HepG2 (cell line): ENCODE measurements around the gene FGF21. TPM values are rescaled to one million over a fixed set of nuclear protein-coding genes. Genes with fewer than 3 reads are reported as not detected.

Source experiments
- ARNTL ChIP-seq: sonication (generic); formaldehyde crosslinking; IDR thresholded peaks from 2 replicates; pipeline ENCODE4 v1.4.0; 2020; ENCODE audit warnings: mild to moderate bottlenecking, missing genetic modification reagents
- ATF7-NPFF ChIP-seq: sonication (generic); formaldehyde crosslinking; IDR thresholded peaks from 2 replicates; pipeline ENCODE4 v1.8.1; 2023; ENCODE audit warnings: mild to moderate bottlenecking, low read depth, missing genetic modification reagents, moderate library complexity
- HOXA9 ChIP-seq: sonication (generic); formaldehyde crosslinking; IDR thresholded peaks from 2 replicates; pipeline ENCODE4 v1.8.1; 2022; ENCODE audit warnings: missing genetic modification reagents, mild to moderate bottlenecking, moderate library complexity, borderline replicate concordance
- KLF12 ChIP-seq: sonication (generic); formaldehyde crosslinking; IDR thresholded peaks from 2 replicates; pipeline ENCODE4 v1.4.0; 2020; ENCODE audit warnings: missing genetic modification reagents, borderline replicate concordance
- MTF2 ChIP-seq: sonication (generic); formaldehyde crosslinking; IDR thresholded peaks from 2 replicates; pipeline ENCODE4 v1.5.0; 2020; ENCODE audit warnings: missing genetic modification reagents, borderline replicate concordance
- NCOA2 ChIP-seq: sonication (generic); formaldehyde crosslinking; IDR thresholded peaks from 2 replicates; pipeline ENCODE4 v1.8.0; 2022; ENCODE audit warnings: inconsistent platforms
- ONECUT2 ChIP-seq: sonication (generic); formaldehyde crosslinking; IDR thresholded peaks from 2 replicates; pipeline ENCODE4 v1.4.0; 2020; ENCODE audit warnings: missing genetic modification reagents
- PHF8 ChIP-seq: sonication (generic); formaldehyde crosslinking; IDR thresholded peaks from 2 replicates; pipeline ENCODE4 v1.5.0; 2020; ENCODE audit warnings: missing genetic modification reagents
- SIX1 ChIP-seq: sonication (generic); formaldehyde crosslinking; IDR thresholded peaks from 2 replicates; pipeline ENCODE4 v1.4.0; 2020; ENCODE audit warnings: missing genetic modification reagents, borderline replicate concordance
- TMF1 ChIP-seq: sonication (generic); formaldehyde crosslinking; IDR thresholded peaks from 2 replicates; pipeline ENCODE4 v1.8.1; 2022; ENCODE audit warnings: low read depth, missing genetic modification reagents
- ZBTB7A ChIP-seq: sonication (generic); formaldehyde crosslinking; IDR thresholded peaks from 2 replicates; pipeline ENCODE4 v1.8.0; 2022; ENCODE audit warnings: mild to moderate bottlenecking, missing genetic modification reagents
- ZNF136 ChIP-seq: sonication (generic); formaldehyde crosslinking; IDR thresholded peaks from 2 replicates; pipeline ENCODE4 v1.8.1; 2022; ENCODE audit warnings: low read depth, mild to moderate bottlenecking, moderate library complexity, missing genetic modification reagents
- ZNF292 ChIP-seq: sonication (generic); formaldehyde crosslinking; IDR thresholded peaks from 2 replicates; pipeline ENCODE4 v1.8.1; 2022; ENCODE audit warnings: mild to moderate bottlenecking, low read depth, missing genetic modification reagents, borderline replicate concordance
- ZNF317 ChIP-seq: sonication (generic); formaldehyde crosslinking; IDR thresholded peaks from 2 replicates; pipeline ENCODE4 v1.5.0; 2020; ENCODE audit warnings: mild to moderate bottlenecking, missing genetic modification reagents
- ZNF333 ChIP-seq: sonication (generic); formaldehyde crosslinking; IDR thresholded peaks from 2 replicates; pipeline ENCODE4 v1.4.0; 2020; ENCODE audit warnings: mild to moderate bottlenecking, missing genetic modification reagents, borderline replicate concordance
- ZNF652 ChIP-seq: IDR thresholded peaks from 2 replicates; pipeline ENCODE4 v1.6.1; 2016; ENCODE audit warnings: low read depth, borderline replicate concordance
- ZNF660 ChIP-seq: sonication (generic); formaldehyde crosslinking; IDR thresholded peaks from 2 replicates; pipeline ENCODE4 v1.5.1; 2020; ENCODE audit warnings: mild to moderate bottlenecking, low read depth, missing genetic modification reagents, borderline replicate concordance
- polyA plus RNA-seq, 8 experiments: library from polyadenylated mRNA; depleted of rRNA in 3 of 8; stranded (reverse) in 7 of 8; unstranded in 1 of 8; fragments of >200 nt; fragmentation: Illumina TruSeq in 4 of 8; extraction: Trizol in 4 of 8; gene quantifications; 2 replicates each; pipeline versions ENCODE4 v1.2.1 to v1.2.3, GENCODE V29; 2011 to 2016; ENCODE audit warnings: low read depth in 4 of 8, missing spikeins in 1 of 8, mixed read lengths in 1 of 8; ENCODE audit not compliant: insufficient read depth in 1 of 8
- total RNA-seq, 5 experiments: library from RNA; depleted of rRNA; stranded (reverse); fragments of >200 nt; fragmentation: Illumina TruSeq; extraction: Trizol; gene quantifications; 2 replicates each; pipeline ENCODE4 v1.2.3, GENCODE V29; 2016; ENCODE audit warnings: low read depth in 1 of 5
- TF ChIP-seq, protein P1 (sequence below): sonication (generic); formaldehyde crosslinking; IDR thresholded peaks from 2 replicates; pipeline ENCODE4 v1.4.0; 2020; ENCODE audit warnings: low read depth, mild to moderate bottlenecking, missing genetic modification reagents
- TF ChIP-seq, protein P2 (sequence below): IDR thresholded peaks from 2 replicates; pipeline ENCODE4 v1.6.1; 2016
- TF ChIP-seq, protein P3 (sequence below): sonication (generic); formaldehyde crosslinking; IDR thresholded peaks from 2 replicates; pipeline ENCODE4 v1.4.0; 2020; ENCODE audit warnings: missing genetic modification reagents
- TF ChIP-seq, protein P4 (sequence below): sonication (generic); formaldehyde crosslinking; IDR thresholded peaks from 2 replicates; pipeline ENCODE4 v1.9.0; 2021; ENCODE audit warnings: missing genetic modification reagents, borderline replicate concordance
- TF ChIP-seq, protein P5 (sequence below): sonication (generic); formaldehyde crosslinking; IDR thresholded peaks from 2 replicates; pipeline ENCODE4 v1.5.0; 2020; ENCODE audit warnings: missing genetic modification reagents, mild to moderate bottlenecking, borderline replicate concordance

The FGF21 gene
- total and polyA plus RNA-seq, 2 of the 13 experiments (the other 11 are each of a cell fraction or from before 2014, with no cell fraction given): 0.17 TPM; not detected in 1

DNA sequence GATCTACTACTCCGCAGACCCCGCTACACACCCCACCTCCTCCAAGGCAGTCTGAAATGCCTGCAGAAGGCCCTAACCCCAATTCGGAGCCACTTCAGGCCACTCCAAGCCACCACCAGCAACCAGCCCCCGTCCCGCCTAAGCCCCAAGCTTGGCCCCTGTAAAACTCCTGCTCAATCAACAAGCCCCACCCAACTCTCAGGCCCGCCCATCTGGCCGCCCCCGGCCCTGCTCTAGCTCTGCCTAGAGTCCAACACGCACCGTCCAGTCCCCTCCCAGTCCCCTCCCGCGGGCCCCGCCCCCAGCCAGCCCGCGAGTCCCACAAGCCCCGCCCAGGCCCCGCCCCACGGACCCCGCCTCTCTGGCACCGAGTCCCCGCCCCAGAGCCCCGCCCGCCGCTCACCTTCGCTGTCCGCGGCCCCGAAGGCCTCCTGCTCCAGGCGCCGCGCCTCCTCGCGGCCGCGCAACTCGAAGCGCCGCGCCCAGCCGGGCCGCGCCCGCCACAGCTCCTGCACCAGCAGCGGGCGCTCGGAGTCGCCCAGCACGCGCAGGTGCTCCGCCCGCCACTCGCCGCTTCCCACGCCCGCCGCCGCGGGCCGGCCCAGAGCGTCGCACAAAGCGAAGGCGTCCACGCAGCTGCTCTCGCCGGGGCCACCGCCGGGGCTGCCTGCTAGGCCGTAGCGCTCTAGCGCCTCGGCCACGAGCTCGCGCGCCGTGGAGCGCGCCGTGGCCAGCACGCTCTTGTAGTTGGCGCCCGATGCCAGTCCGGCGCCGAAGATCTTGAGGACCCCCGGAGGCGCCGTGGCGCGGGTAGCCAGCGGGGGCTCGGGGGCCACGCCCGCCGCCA is 16.5 kb upstream of the FGF21 start (continued):
- TF ChIP-seq ZNF317 (CRISPR knock-in tag): no peak
- peak; percentile 24; the same call in 1 of the 2 replicates for TF ChIP-seq ARNTL (CRISPR knock-in tag)
- TF ChIP-seq, protein P1, sequence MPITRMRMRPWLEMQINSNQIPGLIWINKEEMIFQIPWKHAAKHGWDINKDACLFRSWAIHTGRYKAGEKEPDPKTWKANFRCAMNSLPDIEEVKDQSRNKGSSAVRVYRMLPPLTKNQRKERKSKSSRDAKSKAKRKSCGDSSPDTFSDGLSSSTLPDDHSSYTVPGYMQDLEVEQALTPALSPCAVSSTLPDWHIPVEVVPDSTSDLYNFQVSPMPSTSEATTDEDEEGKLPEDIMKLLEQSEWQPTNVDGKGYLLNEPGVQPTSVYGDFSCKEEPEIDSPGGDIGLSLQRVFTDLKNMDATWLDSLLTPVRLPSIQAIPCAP (CRISPR knock-in tag): peak; percentile 76; the same call in 1 of the 2 replicates
- TF ChIP-seq, protein P2, sequence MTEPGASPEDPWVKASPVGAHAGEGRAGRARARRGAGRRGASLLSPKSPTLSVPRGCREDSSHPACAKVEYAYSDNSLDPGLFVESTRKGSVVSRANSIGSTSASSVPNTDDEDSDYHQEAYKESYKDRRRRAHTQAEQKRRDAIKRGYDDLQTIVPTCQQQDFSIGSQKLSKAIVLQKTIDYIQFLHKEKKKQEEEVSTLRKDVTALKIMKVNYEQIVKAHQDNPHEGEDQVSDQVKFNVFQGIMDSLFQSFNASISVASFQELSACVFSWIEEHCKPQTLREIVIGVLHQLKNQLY (CRISPR knock-in tag): no peak
- TF ChIP-seq ZNF136: no peak
- peak; percentile 75; the same call in 1 of the 2 replicates for TF ChIP-seq ATF7-NPFF (CRISPR knock-in tag)
- TF ChIP-seq, protein P3, sequence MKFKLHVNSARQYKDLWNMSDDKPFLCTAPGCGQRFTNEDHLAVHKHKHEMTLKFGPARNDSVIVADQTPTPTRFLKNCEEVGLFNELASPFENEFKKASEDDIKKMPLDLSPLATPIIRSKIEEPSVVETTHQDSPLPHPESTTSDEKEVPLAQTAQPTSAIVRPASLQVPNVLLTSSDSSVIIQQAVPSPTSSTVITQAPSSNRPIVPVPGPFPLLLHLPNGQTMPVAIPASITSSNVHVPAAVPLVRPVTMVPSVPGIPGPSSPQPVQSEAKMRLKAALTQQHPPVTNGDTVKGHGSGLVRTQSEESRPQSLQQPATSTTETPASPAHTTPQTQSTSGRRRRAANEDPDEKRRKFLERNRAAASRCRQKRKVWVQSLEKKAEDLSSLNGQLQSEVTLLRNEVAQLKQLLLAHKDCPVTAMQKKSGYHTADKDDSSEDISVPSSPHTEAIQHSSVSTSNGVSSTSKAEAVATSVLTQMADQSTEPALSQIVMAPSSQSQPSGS (CRISPR knock-in tag): no peak
- no peak for TF ChIP-seq ZNF292 (CRISPR knock-in tag)
- peak; percentile 95 for TF ChIP-seq TMF1
- TF ChIP-seq HOXA9 (CRISPR knock-in tag): 0 out of 2 replicates have a peak, but pooled peaks have one; percentile 22
- no peak; the same call in 1 of the 2 replicates for TF ChIP-seq ONECUT2
- peak; percentile 73; the same call in 1 of the 2 replicates for TF ChIP-seq KLF12 (CRISPR knock-in tag)
- no peak for TF ChIP-seq ZBTB7A
- no peak for TF ChIP-seq ZNF333 (CRISPR knock-in tag)
- TF ChIP-seq SIX1: no peak
- peak; percentile 67 for TF ChIP-seq PHF8 (CRISPR knock-in tag)
- peak; percentile 37; the same call in 1 of the 2 replicates for TF ChIP-seq MTF2 (CRISPR knock-in tag)
- TF ChIP-seq, protein P4, sequence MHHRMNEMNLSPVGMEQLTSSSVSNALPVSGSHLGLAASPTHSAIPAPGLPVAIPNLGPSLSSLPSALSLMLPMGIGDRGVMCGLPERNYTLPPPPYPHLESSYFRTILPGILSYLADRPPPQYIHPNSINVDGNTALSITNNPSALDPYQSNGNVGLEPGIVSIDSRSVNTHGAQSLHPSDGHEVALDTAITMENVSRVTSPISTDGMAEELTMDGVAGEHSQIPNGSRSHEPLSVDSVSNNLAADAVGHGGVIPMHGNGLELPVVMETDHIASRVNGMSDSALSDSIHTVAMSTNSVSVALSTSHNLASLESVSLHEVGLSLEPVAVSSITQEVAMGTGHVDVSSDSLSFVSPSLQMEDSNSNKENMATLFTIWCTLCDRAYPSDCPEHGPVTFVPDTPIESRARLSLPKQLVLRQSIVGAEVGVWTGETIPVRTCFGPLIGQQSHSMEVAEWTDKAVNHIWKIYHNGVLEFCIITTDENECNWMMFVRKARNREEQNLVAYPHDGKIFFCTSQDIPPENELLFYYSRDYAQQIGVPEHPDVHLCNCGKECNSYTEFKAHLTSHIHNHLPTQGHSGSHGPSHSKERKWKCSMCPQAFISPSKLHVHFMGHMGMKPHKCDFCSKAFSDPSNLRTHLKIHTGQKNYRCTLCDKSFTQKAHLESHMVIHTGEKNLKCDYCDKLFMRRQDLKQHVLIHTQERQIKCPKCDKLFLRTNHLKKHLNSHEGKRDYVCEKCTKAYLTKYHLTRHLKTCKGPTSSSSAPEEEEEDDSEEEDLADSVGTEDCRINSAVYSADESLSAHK (CRISPR knock-in tag): no peak
- no peak for TF ChIP-seq ZNF660 (CRISPR knock-in tag)
- no peak for TF ChIP-seq ZNF652 (CRISPR knock-in tag)
- TF ChIP-seq NCOA2 (CRISPR knock-in tag): no peak; the same call in 1 of the 2 replicates
- TF ChIP-seq, protein P5, sequence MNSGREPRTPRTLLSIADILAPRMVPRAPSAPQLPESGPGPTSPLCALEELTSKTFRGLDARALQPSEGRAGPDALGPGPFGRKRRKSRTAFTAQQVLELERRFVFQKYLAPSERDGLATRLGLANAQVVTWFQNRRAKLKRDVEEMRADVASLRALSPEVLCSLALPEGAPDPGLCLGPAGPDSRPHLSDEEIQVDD (CRISPR knock-in tag): peak; percentile 63; the same call in 1 of the 2 replicates
